Sigmoid colon (tissue), 4 donors: ENCODE measurements around the gene WDR33.

Source experiments
- CTCF ChIP-seq, 4 experiments: fragments of 450-650 bp in 3 of 4; fragments of 200-600 bp in 1 of 4; IDR thresholded peaks; one replicate each; pipeline ENCODE4 v1.5.1; 2016 to 2019; ENCODE audit warnings: antibody characterized with exemption in 4 of 4, mild to moderate bottlenecking in 3 of 4, moderate library complexity in 2 of 4
- EP300 ChIP-seq, 4 donors: sonication (generic); formaldehyde crosslinking; IDR thresholded peaks; one replicate each; pipeline ENCODE4 v1.6.1; 2017; ENCODE audit warnings: antibody characterized with exemption in 4 of 4
- POLR2A ChIP-seq, 2 donors: fragments of 450-650 bp; IDR thresholded peaks; one replicate each; pipeline ENCODE4 v1.6.1; 2016; ENCODE audit warnings: antibody characterized with exemption in 2 of 2, mild to moderate bottlenecking in 2 of 2, moderate library complexity in 2 of 2
- POLR2AphosphoS5 ChIP-seq, 4 donors: sonication (generic); formaldehyde crosslinking; IDR thresholded peaks; one replicate each; pipeline ENCODE4 v1.6.1; 2017; ENCODE audit warnings: antibody characterized with exemption in 4 of 4

DNA sequence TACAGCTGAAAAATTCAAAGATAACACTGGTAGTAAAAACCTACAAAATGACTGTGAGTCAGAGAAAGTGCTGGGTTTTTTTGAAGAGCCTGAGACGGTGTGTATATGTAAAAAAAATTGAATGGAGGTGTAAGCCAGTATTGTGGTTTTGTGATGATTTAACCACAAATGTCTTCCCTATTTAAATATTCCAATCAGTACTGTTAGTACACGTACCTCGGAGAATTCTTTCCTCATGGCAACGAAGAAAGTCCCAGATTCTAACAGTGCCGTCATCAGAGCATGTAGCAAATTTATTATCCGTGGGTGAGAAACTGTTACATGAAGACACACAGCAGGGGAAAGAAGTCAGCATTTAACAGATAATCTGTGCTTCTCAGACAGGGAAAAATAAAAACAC lies 48.1 kb downstream of the WDR33 start:
- TF ChIP-seq CTCF (IDR thresholded peaks at IDR 0.05) (no peak), POLR2A (IDR thresholded peaks at IDR 0.05) (no peak), POLR2AphosphoS5 (IDR thresholded peaks at IDR 0.05) (no peak), EP300 (IDR thresholded peaks at IDR 0.05) (no peak)
